ENCODE data around the gene WNT2. TPM values are rescaled to one million over a fixed set of nuclear protein-coding genes. Genes with fewer than 3 reads are reported as not detected.

Gene WNT2
- total RNA-seq, 1 experiment from 2014 or later, result not detected

DNA sequence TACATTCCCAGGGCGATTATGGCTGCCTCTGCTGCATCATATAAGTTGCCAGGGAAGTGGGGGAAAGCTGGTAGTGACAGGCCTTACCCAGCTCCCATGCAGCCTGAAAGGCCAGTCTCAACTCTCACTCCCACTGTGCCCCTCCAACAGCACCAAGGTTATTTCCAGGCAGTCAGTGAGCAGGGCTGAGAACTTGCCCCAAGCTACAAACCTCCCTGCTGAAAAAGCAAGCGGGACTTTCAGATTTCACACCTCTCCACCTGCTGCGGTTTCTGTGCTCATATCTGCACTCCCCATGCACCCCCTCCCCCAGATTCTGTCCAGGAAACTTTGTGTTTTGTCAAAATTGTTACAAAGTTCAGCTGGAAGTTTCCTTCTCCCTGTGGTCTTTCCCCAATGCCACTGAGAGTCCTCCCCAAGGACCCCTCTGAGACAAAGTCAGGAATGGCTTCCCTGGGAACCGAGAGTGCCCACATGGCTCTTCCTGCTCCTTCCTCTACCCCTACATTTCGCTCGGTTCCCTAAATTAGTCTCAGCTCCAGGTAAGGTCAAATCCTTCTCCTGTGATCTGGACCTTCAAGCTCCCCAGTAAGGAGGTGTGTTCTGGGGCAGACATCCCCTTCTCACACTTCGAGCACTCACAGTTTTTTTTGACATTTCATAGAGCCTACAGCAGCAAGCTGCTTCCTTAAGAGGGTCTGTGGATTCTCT is 25.3 kb upstream of the WNT2 start:
- Histone ChIP-seq H3K4me3 (no peak overlapping the region), H4K20me1 (ENCODE audit: insufficient read depth) (no peaks in the 10 kb centered on the region), H3K27ac (no peak overlapping the region), H3K4me2 (no peak overlapping the region), H3K36me3 (ENCODE audit: low read depth) (no peaks in the 10 kb centered on the region), H3K9me3 (ENCODE audit: insufficient read depth, low read depth) (no peaks in the 10 kb centered on the region), H3K79me2 (ENCODE audit: low read depth) (no peaks in the 10 kb centered on the region), H3K27me3 (ENCODE audit: insufficient read depth, low read depth) (no peaks in the 10 kb centered on the region), H3K4me1 (replicated peaks; ENCODE audit: insufficient read depth) (no peaks in the 10 kb centered on the region), H3K9me2 (ENCODE audit: insufficient read depth) (no peaks in the 10 kb centered on the region; the same call in 1 of the 2 replicates), H3F3A (ENCODE audit: insufficient read depth, low read depth) (no peaks in the 10 kb centered on the region), H2AFZ (no peak overlapping the region)
- POLR2A ChIA-PET (ENCODE audit: unreplicated experiment), result no interaction called here
- CTCF ChIA-PET, result no interaction called here
- BruUV-seq (replicated peaks), result no TSS peak
- intact Hi-C loops (cut with micrococcal nuclease; ENCODE audit: unreplicated experiment), result no loop called here
- DNase-seq, result no peak
- TF ChIP-seq EZH2 (IDR thresholded peaks at IDR 0.05; ENCODE audit: low read depth), result no peak

DNA sequence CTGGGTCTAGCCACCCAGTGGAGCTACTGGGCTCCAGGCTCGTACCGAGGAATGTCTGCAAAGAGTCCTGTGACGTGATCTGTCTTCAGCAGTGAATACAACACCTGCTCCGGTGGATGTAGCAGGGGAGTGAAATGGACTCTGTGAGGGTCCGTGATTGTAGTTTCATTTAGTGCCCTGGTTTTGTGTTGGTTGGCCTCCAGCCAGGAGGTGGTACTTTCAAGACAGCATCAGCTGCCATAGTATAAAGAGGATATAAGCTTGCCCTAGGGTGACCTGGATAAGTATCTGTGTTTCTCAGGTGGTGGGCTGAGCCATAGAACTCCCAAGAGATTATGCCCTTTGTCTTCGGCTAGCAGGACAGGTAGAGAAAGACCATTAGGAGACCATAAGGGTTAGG is 24.6 kb upstream of the WNT2 start:
- no peak overlapping the region for H3K4me3 ChIP-seq
- TF ChIP-seq, protein P1, sequence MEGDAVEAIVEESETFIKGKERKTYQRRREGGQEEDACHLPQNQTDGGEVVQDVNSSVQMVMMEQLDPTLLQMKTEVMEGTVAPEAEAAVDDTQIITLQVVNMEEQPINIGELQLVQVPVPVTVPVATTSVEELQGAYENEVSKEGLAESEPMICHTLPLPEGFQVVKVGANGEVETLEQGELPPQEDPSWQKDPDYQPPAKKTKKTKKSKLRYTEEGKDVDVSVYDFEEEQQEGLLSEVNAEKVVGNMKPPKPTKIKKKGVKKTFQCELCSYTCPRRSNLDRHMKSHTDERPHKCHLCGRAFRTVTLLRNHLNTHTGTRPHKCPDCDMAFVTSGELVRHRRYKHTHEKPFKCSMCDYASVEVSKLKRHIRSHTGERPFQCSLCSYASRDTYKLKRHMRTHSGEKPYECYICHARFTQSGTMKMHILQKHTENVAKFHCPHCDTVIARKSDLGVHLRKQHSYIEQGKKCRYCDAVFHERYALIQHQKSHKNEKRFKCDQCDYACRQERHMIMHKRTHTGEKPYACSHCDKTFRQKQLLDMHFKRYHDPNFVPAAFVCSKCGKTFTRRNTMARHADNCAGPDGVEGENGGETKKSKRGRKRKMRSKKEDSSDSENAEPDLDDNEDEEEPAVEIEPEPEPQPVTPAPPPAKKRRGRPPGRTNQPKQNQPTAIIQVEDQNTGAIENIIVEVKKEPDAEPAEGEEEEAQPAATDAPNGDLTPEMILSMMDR (conservative IDR thresholded peaks at IDR 0.05), result no peak
- no peak for TF ChIP-seq EZH2 (IDR thresholded peaks at IDR 0.05; ENCODE audit: low read depth)
- H4K20me1 ChIP-seq (ENCODE audit: insufficient read depth), result no peaks in the 10 kb centered on the region
- H3K9me2 ChIP-seq (ENCODE audit: insufficient read depth), result no peaks in the 10 kb centered on the region; the same call in 1 of the 2 replicates
- H3K4me2 ChIP-seq, result no peak overlapping the region
- CTCF ChIA-PET, result no interaction called here
- H3F3A ChIP-seq (ENCODE audit: insufficient read depth, low read depth), result no peaks in the 10 kb centered on the region
- H2AFZ ChIP-seq, result no peak overlapping the region
- DNase-seq, result no peak
- BruUV-seq (replicated peaks), result no TSS peak
- no peaks in the 10 kb centered on the region for H3K9me3 ChIP-seq (ENCODE audit: insufficient read depth, low read depth)
- intact Hi-C loops (cut with micrococcal nuclease; ENCODE audit: unreplicated experiment), result no loop called here
- no peaks in the 10 kb centered on the region for H3K27me3 ChIP-seq (ENCODE audit: insufficient read depth, low read depth)
- POLR2A ChIA-PET (ENCODE audit: unreplicated experiment), result no interaction called here
- H3K79me2 ChIP-seq (ENCODE audit: low read depth), result no peaks in the 10 kb centered on the region
- H3K27ac ChIP-seq, result no peak overlapping the region
- H3K36me3 ChIP-seq (ENCODE audit: low read depth), result no peaks in the 10 kb centered on the region
- H3K4me1 ChIP-seq (replicated peaks; ENCODE audit: insufficient read depth), result no peaks in the 10 kb centered on the region

DNA sequence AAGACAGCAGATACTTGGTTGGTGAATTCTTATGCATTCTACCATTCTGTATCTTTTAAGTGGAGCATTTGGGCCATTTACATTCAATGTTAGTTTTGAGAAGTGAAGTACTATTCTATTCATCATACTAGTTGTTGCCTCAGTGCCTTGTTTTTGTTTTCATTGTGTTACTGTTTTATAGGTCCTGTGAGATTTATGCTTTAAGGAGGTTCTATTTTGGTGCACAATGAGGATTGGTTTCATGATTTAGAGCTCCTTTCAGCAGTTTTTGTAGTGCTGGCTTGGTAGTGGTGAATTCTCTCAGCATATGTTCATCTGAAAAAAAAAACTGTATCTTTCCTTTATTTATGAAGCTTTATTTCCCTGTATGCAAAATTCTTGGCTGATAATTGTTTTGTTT is 23.3 kb upstream of the WNT2 start:
- H4K20me1 ChIP-seq (ENCODE audit: insufficient read depth), result no peaks in the 10 kb centered on the region
- no peaks in the 10 kb centered on the region for H3K9me3 ChIP-seq (ENCODE audit: insufficient read depth, low read depth)
- ChIA-PET POLR2A (ENCODE audit: unreplicated experiment) (interaction anchor here (0.6 kb wide), 1 partner anchor 15 kb away, joined by 6 read pairs; no protein-coding TSS in a partner anchor), CTCF (no interaction called here)
- H3F3A ChIP-seq (ENCODE audit: insufficient read depth, low read depth), result no peaks in the 10 kb centered on the region
- no peak overlapping the region for H3K4me3 ChIP-seq
- no peaks in the 10 kb centered on the region for H3K79me2 ChIP-seq (ENCODE audit: low read depth)
- H3K9me2 ChIP-seq (ENCODE audit: insufficient read depth), result no peaks in the 10 kb centered on the region; the same call in 1 of the 2 replicates
- intact Hi-C loops (cut with micrococcal nuclease; ENCODE audit: unreplicated experiment), result no loop called here
- no peak for TF ChIP-seq EZH2 (IDR thresholded peaks at IDR 0.05; ENCODE audit: low read depth)
- TF ChIP-seq, protein P1 (conservative IDR thresholded peaks at IDR 0.05), result no peak
- no TSS peak for BruUV-seq (replicated peaks)
- H3K27ac ChIP-seq, result no peak overlapping the region
- no peak overlapping the region for H2AFZ ChIP-seq
- no peak for DNase-seq
- no peaks in the 10 kb centered on the region for H3K4me1 ChIP-seq (replicated peaks; ENCODE audit: insufficient read depth)
- no peaks in the 10 kb centered on the region for H3K36me3 ChIP-seq (ENCODE audit: low read depth)
- no peaks in the 10 kb centered on the region for H3K27me3 ChIP-seq (ENCODE audit: insufficient read depth, low read depth)
- H3K4me2 ChIP-seq, result no peak overlapping the region

DNA sequence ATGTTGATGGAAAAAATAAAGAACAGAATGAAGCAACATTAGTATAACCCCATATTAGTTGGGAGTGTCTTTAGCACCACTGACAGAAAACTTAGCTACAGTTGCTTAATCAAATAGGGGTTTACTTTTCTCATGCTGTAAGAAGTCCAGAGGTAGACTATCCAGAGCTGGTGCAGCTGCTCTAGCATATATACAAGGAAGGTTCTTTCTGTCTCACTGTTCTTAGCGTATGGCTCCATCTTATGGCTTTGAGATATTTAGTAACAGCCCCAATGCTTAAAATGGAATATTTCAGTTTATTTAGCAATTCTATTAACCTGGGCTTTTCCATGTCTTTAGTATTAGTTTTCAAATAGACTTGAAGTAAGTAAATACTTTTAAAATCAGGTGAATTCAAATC is 15.2 kb upstream of the WNT2 start:
- DNase-seq, result no peak
- no peak overlapping the region for H3K4me2 ChIP-seq
- no peaks in the 10 kb centered on the region for H3F3A ChIP-seq (ENCODE audit: insufficient read depth, low read depth)
- TF ChIP-seq, protein P1 (conservative IDR thresholded peaks at IDR 0.05), result no peak
- no peak for TF ChIP-seq EZH2 (IDR thresholded peaks at IDR 0.05; ENCODE audit: low read depth)
- H2AFZ ChIP-seq, result no peak overlapping the region
- intact Hi-C loops (cut with micrococcal nuclease; ENCODE audit: unreplicated experiment), result no loop called here
- no peak overlapping the region for H3K4me3 ChIP-seq
- no peak overlapping the region for H3K27ac ChIP-seq
- H3K27me3 ChIP-seq (ENCODE audit: insufficient read depth, low read depth), result no peaks in the 10 kb centered on the region
- H3K4me1 ChIP-seq (replicated peaks; ENCODE audit: insufficient read depth), result no peaks in the 10 kb centered on the region
- H3K9me2 ChIP-seq (ENCODE audit: insufficient read depth), result no peaks in the 10 kb centered on the region
- CTCF ChIA-PET, result no interaction called here
- no peaks in the 10 kb centered on the region for H4K20me1 ChIP-seq (ENCODE audit: insufficient read depth)
- no peaks in the 10 kb centered on the region for H3K9me3 ChIP-seq (ENCODE audit: insufficient read depth, low read depth)
- no peaks in the 10 kb centered on the region for H3K79me2 ChIP-seq (ENCODE audit: low read depth)
- H3K36me3 ChIP-seq (ENCODE audit: low read depth), result no peaks in the 10 kb centered on the region
- BruUV-seq (replicated peaks), result no TSS peak
- POLR2A ChIA-PET (ENCODE audit: unreplicated experiment), result no interaction called here
